Islet of Langerhans (tissue), 1 donor: ENCODE measurements around the gene ART5.
"Not testable (repeated sequence)": the region's sequence is repeated elsewhere in the genome, so short reads cannot be mapped to it uniquely, and the experiment has no call there.

ENCODE experiments used
- FAIRE-seq: peaks from one replicate; lab custom pipeline; 2011; peaks lifted over from hg19 to GRCh38; lab: Jason Lieb, UNC

Gene ART5

DNA sequence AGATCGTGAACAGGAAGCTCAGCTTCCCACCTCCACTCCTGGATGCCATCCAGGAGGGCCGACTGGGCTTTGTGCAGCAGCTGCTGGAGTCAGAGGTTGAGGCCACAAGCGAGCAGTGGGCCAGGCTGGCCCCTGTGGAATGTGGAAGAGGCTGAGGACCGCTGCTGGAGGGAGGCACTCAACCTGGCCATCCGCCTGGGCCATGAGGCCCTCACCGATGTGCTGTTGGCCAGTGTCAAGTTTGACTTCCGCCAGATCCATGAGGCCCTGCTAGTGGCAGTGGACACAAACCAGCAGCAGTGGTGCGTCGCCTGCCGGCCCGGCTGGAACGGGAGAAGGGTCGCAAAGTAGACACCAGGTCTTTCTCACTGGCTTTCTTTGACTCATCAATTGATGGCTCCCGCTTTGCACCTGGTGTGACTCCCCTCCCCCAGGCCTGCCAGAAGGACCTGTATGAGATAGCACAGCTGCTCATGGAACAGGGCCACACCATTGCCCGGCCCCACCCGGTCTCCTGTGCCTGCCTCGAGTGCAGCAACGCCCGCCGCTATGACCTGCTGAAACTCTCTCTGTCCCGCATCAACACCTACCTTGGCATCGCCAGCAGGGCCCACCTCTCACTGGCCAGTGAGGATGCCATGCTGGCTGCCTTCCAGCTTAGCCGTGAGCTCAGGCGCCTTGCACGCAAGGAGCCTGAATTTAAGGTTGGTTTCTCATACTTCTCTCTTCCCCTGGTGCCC is 24.9 kb downstream of the ART5 start:
- FAIRE-seq, result no peak

- FAIRE-seq, result no peak
These were observed 25.8 kb downstream of the ART5 start for GRCh38 chr11:3615998-3616397.

GRCh38 chr11:3614742-3615171 is 27.0 kb downstream of the ART5 start:
- no peak for FAIRE-seq

DNA sequence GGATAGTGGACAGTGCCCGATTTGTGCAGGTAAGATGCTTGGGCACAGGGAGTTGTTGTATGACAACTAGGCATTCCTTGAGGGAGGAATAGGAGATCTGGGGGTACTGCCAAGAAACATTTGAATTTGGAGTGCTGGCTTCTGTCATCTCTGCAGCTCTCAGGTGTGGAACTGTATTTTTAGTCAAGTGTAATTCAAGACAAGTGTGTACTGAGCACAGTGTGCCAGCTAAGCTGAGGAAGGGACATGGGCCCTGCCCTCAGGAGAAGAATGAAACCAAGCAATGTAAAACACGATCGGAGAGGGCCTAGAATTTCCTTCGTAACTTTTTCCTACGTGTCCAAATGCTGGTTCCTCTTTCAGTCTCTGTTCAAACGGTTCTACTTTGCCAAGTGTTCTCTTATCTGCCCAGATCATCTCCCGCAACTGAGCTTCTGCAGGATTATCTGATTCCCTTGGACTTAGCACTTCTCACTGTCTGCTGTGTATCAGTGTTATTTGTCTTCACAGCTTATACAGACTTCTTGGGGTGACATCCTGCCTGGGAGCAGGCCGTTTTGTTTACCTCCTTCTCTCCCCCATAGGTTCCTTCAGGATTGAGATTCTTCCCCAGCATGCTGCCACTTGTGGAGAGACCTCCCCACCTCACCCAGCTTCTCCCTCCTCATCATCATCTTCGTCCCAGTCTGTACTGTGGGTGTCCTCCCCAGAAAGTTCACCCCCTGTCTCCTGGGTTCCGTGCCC is 27.6 kb downstream of the ART5 start:
- FAIRE-seq, result no peak

DNA sequence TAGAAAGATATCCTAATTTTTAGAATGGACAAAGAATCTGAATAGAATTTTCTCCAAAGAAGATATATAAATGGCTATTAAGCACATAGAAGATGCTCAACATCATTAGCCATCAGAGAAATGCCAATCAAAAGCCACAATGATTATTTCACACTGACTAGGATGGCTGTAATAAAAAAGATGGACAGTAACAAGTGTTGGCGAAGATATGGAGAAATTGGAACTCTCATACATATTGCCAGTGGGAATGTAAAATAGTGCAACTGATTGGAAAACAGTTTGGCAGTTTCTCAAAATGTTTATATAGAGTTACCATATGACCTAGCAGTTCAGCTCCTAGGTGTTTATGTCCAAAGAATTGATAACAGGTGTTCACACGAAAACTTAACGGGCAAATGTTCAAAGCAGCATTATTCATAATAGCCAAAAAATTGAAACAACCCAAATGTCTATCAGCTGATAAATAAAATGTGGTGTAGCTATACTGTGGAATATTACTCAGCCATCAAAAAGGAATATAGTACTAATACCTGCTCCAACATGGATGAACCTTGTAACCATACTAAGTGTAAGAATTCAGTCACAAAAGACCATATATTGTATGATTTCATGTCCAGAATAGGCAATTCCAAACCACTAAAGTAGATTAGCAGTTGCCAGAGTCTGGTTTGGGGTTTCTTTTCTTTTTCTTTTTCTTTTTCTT is 29.7 kb downstream of the ART5 start:
- no peak for FAIRE-seq

GRCh38 chr11:3610846-3611245 is 30.9 kb downstream of the ART5 start:
- no peak for FAIRE-seq

DNA sequence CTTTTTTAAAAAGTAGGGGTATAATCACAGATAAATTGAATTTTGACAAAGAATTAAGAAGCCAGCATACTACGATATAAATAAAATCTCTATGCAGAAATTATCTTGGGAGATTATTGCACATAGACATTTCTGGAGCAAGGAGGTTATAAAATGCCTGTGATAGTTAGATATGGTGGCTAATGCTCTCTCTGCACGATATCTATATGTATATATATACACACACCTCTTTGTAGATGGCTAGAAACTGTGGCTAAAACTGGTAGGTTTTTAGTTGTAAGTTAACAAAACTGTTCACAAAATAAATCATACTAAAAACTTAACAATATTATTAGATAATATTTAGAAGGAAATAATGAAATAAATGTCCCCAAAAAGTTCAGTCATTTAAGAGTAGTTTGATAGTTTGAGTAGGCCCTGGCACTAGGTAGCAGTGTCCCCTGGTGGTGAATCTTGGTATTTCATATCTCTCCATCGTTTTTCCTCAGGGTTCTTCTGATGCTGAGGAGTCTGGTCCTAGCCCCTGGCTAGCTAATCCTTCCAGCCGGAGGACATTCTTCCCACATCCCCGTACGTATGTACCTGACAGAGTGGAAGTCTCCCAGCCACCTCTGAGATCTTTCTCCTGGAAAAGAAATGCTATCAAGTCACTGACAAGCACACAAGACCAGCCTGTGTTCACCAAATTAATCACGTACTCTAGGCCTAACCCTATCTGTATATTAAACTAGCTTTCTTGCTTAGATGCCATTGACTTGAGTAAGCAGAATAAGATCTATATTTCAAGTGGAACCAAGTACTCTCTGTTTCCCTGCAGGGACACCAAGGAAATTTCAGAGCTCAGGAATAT is 32.2 kb downstream of the ART5 start:
- no peak for FAIRE-seq

GRCh38 chr11:3605771-3606203 is 36.0 kb downstream of the ART5 start:
- no peak for FAIRE-seq

DNA sequence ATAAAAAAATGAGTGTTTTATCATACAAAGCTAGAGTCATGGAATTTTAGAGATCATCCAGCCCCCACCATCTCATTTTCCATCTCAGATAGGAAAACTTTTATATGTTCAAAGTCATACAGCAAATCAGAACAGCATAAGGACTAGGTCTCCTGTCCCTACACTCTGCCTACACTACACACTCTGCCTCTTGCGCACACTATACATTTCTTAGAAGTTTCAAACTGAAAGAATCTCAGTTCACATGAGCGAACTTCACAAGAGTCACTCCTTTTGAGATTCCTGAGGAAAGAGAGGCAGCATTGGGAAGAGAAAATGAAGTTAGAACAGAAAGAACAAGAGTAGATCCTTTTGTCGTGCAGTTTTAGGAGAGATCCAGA is 36.5 kb downstream of the ART5 start:
- no peak for FAIRE-seq

DNA sequence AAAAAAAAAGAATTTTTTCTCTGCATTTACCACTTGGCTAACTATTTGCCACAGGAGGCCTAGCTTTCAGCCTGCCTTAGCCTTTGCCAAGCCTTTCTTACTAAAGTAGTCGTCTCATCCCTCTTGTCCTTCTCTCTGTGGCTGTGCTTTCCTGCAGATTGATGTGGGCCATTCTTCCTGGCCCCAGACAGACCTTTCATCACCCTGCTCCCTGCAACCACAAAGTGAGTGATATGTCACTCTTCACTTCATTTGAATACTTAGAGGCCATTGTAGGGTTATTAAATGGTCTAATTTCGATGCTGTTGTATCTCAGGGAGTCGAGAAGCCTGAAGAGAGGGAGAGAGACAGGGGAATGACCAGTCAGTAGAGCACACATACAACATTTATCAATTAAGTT is 37.6 kb downstream of the ART5 start:
- no peak for FAIRE-seq

DNA sequence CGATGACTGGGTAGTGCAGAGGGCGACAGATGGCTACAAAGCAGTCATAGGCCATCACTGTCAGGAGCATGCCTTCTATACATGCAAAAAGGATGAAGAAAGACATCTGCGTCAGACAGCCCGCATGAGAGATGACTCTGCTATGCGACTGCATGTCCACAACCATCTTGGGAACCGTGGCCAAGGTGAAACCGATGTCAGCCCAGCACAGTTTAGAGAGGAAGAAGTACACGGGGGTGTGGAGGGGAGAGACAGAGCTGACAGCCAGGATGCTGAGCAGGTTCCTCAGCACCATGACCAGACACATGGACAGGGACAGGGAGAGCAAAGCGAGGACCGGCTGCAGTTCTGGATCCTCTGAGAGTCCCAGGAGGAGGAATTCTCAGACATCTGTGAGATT is 41.6 kb downstream of the ART5 start:
- FAIRE-seq, result not testable (repeated sequence)

DNA sequence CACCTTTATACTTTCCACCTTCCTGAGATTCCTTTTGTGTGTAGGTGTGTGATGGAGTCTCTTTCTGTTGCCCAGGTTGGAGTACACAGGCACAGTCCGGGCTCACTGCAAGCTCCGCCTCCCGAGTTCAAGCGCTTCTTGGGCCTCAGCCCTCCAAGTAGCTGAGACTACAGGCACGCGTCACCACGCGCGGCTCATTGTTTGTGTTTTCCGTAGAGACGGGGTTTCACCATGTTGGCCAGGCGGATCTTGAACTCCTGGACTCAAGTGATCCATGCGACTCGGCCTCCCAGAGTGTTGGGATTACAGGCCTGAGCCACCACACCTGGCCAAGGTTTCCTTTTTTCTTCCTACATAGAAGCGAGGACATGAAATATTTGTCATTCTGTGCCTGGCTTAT is 44.0 kb downstream of the ART5 start:
- FAIRE-seq, result not testable (repeated sequence)

GRCh38 chr11:3591326-3591725 is 50.5 kb downstream of the ART5 start:
- not testable (repeated sequence) for FAIRE-seq

- not testable (repeated sequence) for FAIRE-seq
These were observed 51.6 kb downstream of the ART5 start for GRCh38 chr11:3590193-3590592.

DNA sequence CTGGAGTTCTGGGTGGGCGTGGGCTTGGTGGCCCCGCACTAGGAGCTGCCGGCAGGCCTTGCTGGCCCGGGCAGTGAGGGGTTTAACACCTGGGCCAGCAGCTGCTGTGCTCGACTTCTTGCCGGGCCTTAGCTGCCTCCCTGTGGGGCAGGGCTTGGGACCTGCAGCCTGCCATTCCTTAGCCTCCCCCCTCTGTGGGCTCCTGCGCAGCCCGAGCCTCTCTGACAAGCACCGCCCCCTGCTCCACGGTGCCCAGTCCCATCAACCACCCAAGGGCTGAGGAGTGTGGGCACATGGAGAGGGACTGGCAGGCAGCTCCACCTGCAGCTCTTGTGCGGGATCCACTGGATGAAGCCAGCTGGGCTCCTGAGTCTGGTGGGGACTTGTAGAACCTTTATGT is 53.0 kb downstream of the ART5 start:
- FAIRE-seq, result not testable (repeated sequence)
